ENCODE measurements around the gene IRF2BP2.

The IRF2BP2 gene

GRCh38 chr1:234634387-234634786 is 24.4 kb upstream of the IRF2BP2 start:
- DNase-seq (ENCODE audit: low spot score) = no peak

- DNase-seq (ENCODE audit: low spot score) = no peak
Measured at GRCh38 chr1:234633246-234634003, 23.4 kb upstream of the IRF2BP2 start.

DNA sequence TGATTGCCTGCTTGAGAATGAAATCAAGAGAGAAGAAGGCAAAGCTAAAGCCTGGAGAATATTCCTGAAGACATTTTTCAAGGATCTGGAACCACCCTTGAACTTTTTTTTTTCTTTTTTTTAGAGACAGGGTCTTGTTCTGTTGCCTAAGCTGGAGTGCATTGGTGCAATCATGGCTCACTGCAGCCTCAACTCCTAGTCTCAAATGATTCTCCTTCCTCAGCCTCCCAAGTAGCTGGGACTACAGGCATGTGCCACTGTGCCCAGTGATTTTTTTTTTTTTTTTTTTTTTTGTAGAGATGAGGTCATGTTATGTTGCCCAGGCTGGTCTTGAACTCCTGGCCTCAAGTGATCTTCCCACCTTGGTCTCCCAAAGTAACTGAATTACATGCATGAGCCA is 22.2 kb upstream of the IRF2BP2 start:
- DNase-seq (ENCODE audit: low spot score) = no peak

DNA sequence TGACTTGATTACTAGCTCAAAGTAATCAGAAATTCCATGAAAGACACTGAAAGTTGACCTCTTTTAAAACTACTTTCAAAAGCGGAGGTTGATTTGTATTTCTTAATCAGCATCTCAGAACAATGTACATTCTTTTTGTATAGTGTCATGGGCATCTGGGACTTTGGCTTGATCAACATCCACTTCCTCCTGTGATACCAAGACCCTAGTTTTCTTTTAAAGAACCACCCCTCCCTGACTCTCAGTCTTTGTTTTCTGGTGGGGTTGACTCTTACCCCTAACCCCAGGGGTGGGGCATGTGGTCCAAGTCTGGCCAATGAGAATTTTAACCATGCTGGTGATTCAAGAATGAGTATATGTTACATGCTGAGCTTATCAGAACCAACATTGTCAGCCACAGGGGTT is 21.7 kb upstream of the IRF2BP2 start:
- DNase-seq (ENCODE audit: low spot score) = peak; percentile 62

- DNase-seq (ENCODE audit: low spot score) = no peak
Measured at GRCh38 chr1:234629026-234629425, 19.0 kb upstream of the IRF2BP2 start.

- peak; percentile 35 for DNase-seq (ENCODE audit: low spot score)
Measured at GRCh38 chr1:234628089-234628488, 18.1 kb upstream of the IRF2BP2 start.

GRCh38 chr1:234627009-234627950 is 17.3 kb upstream of the IRF2BP2 start:
- DNase-seq (ENCODE audit: low spot score) = no peak

DNA sequence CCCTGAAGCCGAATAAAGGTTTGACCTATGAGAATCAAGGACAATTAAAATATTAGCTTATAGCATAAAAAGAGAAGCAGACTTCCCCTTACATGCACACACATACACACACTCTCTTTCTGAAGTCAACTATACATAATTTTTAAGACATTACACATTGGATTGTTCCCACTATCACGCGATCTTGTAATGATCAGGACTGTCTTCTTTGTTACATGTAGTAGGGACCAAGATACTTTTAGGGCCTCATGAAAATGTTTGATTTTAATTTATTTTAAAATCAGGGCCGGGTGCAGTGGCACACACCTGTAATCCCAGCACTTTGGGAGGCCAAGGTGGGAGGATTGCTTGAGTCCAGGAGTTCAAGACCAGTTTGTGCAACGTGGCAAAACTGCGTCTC is 16.4 kb upstream of the IRF2BP2 start:
- DNase-seq (ENCODE audit: low spot score) = no peak

- no peak for DNase-seq (ENCODE audit: low spot score)
Measured at GRCh38 chr1:234624724-234625117, 14.7 kb upstream of the IRF2BP2 start.

- peak; percentile 22 for DNase-seq (ENCODE audit: low spot score)
Measured at GRCh38 chr1:234621657-234622335, 11.8 kb upstream of the IRF2BP2 start.

DNA sequence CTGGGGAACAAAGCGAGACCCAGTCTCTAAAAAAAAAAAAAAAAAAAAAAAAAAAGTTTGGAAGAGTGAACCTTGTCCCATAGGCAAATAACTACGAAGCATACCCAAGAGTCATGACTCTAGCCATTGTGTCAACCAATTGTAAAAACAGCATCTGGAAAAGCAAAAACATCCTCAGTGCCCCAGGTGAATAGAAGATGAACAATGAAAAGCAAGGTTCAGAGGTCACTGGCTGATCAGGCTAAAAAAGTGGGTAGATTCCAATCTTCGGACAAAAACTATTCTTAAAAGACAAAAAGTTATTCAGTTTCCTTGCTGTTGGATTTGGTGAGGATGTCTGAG is 11.1 kb upstream of the IRF2BP2 start:
- no peak for DNase-seq (ENCODE audit: low spot score)

DNA sequence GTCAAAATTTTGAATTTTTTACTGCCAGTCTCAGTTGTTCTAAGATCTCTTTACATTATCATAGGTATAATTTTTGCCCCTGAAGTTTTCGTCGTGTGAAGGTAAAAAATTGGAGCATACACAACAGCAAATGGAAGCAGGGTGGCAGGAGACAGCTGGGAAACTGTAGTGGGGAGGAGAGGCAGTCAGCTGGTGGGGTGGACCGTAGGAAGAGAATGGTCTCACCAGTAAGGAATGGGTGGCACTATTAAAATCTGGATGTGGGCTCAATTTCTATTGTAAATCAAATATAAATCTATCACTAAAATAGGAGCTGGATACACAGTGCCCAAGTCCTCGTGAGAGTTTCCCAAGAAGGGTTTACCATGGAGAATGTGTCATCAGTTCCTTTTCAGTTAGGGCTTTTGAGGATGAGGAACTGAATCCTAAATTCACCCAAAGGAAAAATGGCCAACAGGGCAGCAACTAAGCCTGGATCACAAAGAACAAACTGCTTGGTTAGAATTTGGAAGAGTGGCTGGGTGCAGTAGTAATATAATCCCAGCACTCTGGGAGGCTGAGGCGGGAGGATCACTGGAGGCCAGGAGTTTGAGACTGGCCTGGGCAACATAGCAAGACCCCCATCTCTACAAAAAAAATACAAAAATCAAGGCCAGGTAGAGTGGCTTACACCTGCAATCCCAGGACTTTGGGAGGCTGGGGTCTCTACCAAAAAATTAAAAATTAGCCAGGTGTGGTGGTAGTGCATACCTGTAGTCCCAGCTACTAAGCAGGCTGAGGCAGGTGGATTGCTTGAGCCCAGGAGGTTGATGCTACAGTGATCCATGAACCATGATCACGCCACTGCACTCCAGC is 10.5 kb upstream of the IRF2BP2 start:
- peak; percentile 43 for DNase-seq (ENCODE audit: low spot score)

GRCh38 chr1:234619794-234620247 is 9.8 kb upstream of the IRF2BP2 start:
- no peak for DNase-seq (ENCODE audit: low spot score)

GRCh38 chr1:234619071-234619480 is 9.1 kb upstream of the IRF2BP2 start:
- no peak for DNase-seq (ENCODE audit: low spot score)

- no peak for DNase-seq (ENCODE audit: low spot score)
Measured at GRCh38 chr1:234618737-234619049, 8.7 kb upstream of the IRF2BP2 start.

DNA sequence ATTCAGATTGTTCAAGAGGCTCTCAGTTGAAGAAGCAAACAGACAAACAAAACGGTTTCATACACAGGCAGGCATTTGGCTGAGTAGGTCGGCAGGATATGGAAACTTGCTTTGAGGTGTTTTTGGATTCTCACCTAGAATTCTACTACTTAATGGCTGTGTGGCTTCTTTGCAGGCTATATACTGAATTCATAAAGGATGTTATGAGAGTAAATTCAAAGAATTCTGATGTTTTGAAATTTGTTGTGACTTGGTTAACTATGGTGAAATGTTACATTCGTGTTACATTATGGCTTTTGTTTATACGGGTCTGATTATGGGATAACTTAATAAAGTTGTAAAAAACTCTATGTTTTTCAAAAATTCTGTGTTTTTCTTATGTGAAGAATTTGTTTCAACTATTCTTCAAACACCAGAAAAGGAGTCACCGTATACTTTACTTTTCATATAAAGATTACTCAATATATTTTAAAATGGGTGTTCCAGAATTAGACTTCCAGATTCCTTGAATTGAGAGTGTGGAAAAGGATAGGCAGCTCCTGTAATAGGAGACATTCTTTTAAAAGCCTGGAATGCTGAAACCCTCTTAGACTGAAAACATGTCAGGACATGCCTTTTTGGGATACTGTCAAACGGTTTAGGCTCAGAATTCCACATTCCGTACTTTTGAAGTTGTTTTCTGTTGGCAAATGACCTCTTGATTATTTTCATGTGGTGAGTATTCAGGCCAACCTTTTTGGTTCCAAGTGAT is 8.2 kb upstream of the IRF2BP2 start:
- peak; percentile 43 for DNase-seq (ENCODE audit: low spot score)

DNA sequence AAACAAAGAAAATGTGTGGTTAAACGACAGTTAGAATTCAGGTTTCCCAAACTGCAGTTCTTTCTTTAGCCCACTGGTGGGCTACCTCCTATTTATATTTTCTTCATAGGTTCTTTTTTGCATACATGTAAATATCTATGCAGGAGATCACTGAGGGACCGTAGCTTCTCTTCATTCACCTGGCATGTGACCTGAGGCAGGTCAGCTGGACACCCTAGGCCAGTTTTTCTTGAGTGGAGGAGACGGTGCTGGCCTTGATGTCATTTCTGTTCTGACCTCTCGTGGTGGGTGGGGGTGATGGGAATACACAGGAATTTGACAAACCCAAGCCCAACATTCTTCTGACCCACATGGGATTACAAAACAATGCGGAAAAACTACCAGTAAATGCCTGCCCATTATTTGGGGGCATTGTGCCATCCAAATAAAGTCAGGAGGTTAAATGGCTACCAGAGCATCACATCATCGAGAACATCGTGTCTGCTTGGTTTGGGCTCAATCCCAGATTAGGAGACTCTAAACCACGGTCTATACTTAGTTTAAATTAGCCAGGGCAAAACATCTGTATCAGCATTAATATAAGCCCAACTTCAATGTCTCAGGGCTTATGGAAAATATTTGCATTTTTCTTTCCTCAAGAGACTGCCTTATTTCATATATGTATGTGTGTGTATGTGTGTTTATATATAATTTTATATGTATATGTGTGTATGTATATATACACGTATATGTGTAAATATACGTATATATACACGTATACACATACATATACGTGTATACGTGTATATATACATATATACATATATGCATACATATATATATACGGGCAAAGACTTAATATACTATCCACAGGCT is 7.4 kb upstream of the IRF2BP2 start:
- peak; percentile 62 for DNase-seq (ENCODE audit: low spot score)

DNA sequence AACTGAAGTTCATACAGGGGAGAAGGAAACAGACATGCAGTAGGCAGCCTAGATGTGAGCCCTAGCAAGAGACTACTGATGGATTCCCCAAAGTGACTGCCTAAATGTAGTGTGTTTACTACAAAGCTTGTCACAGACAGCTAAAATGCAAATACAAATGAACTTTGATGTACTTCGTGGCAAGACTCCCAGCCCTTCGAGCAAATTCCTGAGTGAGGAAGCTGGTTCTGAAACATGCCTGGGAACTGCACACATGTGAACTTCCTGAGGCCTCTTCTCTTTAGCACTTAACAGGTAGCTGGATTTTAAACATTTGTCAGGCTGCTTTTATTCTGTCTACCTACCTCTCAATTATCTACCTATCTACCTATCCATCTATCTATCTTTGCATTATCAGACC is 6.7 kb upstream of the IRF2BP2 start:
- DNase-seq (ENCODE audit: low spot score) = no peak

DNA sequence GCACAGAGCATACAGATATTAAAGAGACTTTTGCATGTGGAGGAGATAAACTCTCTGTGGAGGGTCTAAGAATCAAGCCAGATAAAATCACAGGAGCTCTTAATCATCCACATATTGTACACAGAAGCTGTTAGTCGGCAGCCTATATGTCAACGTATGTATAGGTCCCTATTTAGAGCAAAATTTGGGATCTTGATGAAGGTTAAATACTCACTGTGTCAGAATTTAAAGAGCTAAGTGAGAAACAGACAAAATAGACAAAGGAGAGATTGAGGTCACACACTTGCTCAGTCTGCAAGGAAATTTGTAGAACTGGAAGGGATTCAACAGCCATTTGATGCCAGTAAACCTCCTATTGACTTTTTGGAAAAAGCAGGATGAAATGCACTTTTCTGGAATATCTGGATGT is 4.1 kb upstream of the IRF2BP2 start:
- DNase-seq (ENCODE audit: low spot score) = no peak
